ENCODE measurements around the gene NDUFA8. TPM values are rescaled to one million over a fixed set of nuclear protein-coding genes. Genes with fewer than 3 reads are reported as not detected.

Gene NDUFA8
- total RNA-seq, 4 donors from 2014 or later, result 16.1 to 59.5 (median 40.3) TPM

- no peak for DNase-seq
- WGBS, 2 donors (ENCODE audit: low coverage in 1 of 2), result 91% methylated on average over 8 of the region's 8 CpGs; no CpG with 5 or more reads in 1 of the 2 donors
- Histone ChIP-seq H3K4me3 (no peak overlapping the region), H3K9me3 (no peaks in the 10 kb centered on the region), H3K27me3 (peaks cover 8% of the 10 kb centered on the region), H3K36me3 (no peaks in the 10 kb centered on the region), H3K4me1 (no peaks in the 10 kb centered on the region), H3K27ac (no peak overlapping the region)
- TF ChIP-seq POLR2AphosphoS5 (IDR thresholded peaks at IDR 0.05) (no peak), EP300 (IDR thresholded peaks at IDR 0.05; ENCODE audit: low read depth) (no peak), CTCF (IDR thresholded peaks at IDR 0.05) (no peak), POLR2A (IDR thresholded peaks at IDR 0.05) (no peak)
- intact Hi-C loops (cut with DNase I; ENCODE audit: low total_unique reads) (no loop called here), in situ Hi-C loops (cut with MboI; ENCODE audit: low pct_ligation_motif_present in 1 of 4, low pct_unique_long_range_greater_than_20kb in 1 of 4, low sequenced_read_pairs in 3 of 4) (no loop called here)
Observed at GRCh38 chr9:122205176-122205575, 45.6 kb upstream of the NDUFA8 start.

- H3K27ac ChIP-seq, result no peak overlapping the region
- no peak for DNase-seq
- intact Hi-C loops (cut with DNase I; ENCODE audit: low total_unique reads), result no loop called here
- in situ Hi-C loops (cut with MboI; ENCODE audit: low pct_ligation_motif_present in 1 of 4, low pct_unique_long_range_greater_than_20kb in 1 of 4, low sequenced_read_pairs in 3 of 4), result no loop called here
- no peaks in the 10 kb centered on the region for H3K4me1 ChIP-seq
- TF ChIP-seq CTCF (IDR thresholded peaks at IDR 0.05), result no peak
- no peak for TF ChIP-seq POLR2AphosphoS5 (IDR thresholded peaks at IDR 0.05)
- no peak for TF ChIP-seq EP300 (IDR thresholded peaks at IDR 0.05; ENCODE audit: low read depth)
- TF ChIP-seq POLR2A (IDR thresholded peaks at IDR 0.05), result no peak
- WGBS, 2 donors (ENCODE audit: low coverage in 1 of 2), result 88 to 100% methylated on average over 3 to 12 of the region's 12 CpGs
- peaks cover 6% of the 10 kb centered on the region for H3K27me3 ChIP-seq
- H3K4me3 ChIP-seq, result no peak overlapping the region
- H3K9me3 ChIP-seq, result no peaks in the 10 kb centered on the region
- no peaks in the 10 kb centered on the region for H3K36me3 ChIP-seq
Observed at GRCh38 chr9:122204491-122204890, 44.9 kb upstream of the NDUFA8 start.

GRCh38 chr9:122204055-122204454 lies 44.5 kb upstream of the NDUFA8 start:
- H3K9me3 ChIP-seq, result no peaks in the 10 kb centered on the region
- H3K27me3 ChIP-seq, result peaks cover 6% of the 10 kb centered on the region
- TF ChIP-seq CTCF (IDR thresholded peaks at IDR 0.05) (no peak), POLR2AphosphoS5 (IDR thresholded peaks at IDR 0.05) (no peak), POLR2A (IDR thresholded peaks at IDR 0.05) (no peak), EP300 (IDR thresholded peaks at IDR 0.05; ENCODE audit: low read depth) (no peak)
- no peak overlapping the region for H3K4me3 ChIP-seq
- H3K4me1 ChIP-seq, result no peaks in the 10 kb centered on the region
- H3K36me3 ChIP-seq, result no peaks in the 10 kb centered on the region
- no peak overlapping the region for H3K27ac ChIP-seq
- in situ Hi-C loops (cut with MboI; ENCODE audit: low pct_ligation_motif_present in 1 of 4, low pct_unique_long_range_greater_than_20kb in 1 of 4, low sequenced_read_pairs in 3 of 4) (no loop called here), intact Hi-C loops (cut with DNase I; ENCODE audit: low total_unique reads) (no loop called here)
- 79 to 96% methylated on average over 5 of the region's 5 CpGs for WGBS, 2 donors (ENCODE audit: low coverage in 1 of 2)
- DNase-seq, result no peak

- DNase-seq, result no peak
- Histone ChIP-seq H3K36me3 (no peaks in the 10 kb centered on the region), H3K27ac (no peak overlapping the region), H3K4me3 (no peak overlapping the region), H3K4me1 (peaks cover 0 to 6% (median 0%) of the 10 kb centered on the region in 4 donors), H3K9me3 (no peaks in the 10 kb centered on the region), H3K27me3 (peaks cover 6% of the 10 kb centered on the region)
- WGBS, 2 donors (ENCODE audit: low coverage in 1 of 2), result 38 to 52% methylated on average over 1 to 3 of the region's 3 CpGs
- TF ChIP-seq CTCF (IDR thresholded peaks at IDR 0.05), result no peak
- TF ChIP-seq POLR2AphosphoS5 (IDR thresholded peaks at IDR 0.05), result no peak
- TF ChIP-seq POLR2A (IDR thresholded peaks at IDR 0.05), result no peak
- no peak for TF ChIP-seq EP300 (IDR thresholded peaks at IDR 0.05; ENCODE audit: low read depth)
- intact Hi-C loops (cut with DNase I; ENCODE audit: low total_unique reads), result no loop called here
- in situ Hi-C loops (cut with MboI; ENCODE audit: low pct_ligation_motif_present in 1 of 4, low pct_unique_long_range_greater_than_20kb in 1 of 4, low sequenced_read_pairs in 3 of 4), result no loop called here
Observed at GRCh38 chr9:122202111-122202510, 42.5 kb upstream of the NDUFA8 start.

Data from transverse colon (tissue), 4 donors.